ENCODE data around the gene MAPK10.

- TF ChIP-seq POLR2A (IDR thresholded peaks at IDR 0.05; ENCODE audit: low read depth, low read length) (no peak), TAF1 (IDR thresholded peaks at IDR 0.05; ENCODE audit: borderline replicate concordance, low read depth, low read length) (no peak), POLR2AphosphoS5 (IDR thresholded peaks at IDR 0.05; ENCODE audit: low read depth, low read length) (no peak)
Observed at GRCh38 chr4:85979276-85979675, 380.6 kb downstream of the MAPK10 start.

Data from GM12892 (cell line).